NCI-H1105 treated with DMSO at 0.1 percent for 48 hours (cell line): ENCODE data around the gene PCTP.

Source experiments
- DNase-seq: peaks from one replicate; lab custom pipeline; 2025; lab: John Stamatoyannopoulos, UW

PCTP gene

DNA sequence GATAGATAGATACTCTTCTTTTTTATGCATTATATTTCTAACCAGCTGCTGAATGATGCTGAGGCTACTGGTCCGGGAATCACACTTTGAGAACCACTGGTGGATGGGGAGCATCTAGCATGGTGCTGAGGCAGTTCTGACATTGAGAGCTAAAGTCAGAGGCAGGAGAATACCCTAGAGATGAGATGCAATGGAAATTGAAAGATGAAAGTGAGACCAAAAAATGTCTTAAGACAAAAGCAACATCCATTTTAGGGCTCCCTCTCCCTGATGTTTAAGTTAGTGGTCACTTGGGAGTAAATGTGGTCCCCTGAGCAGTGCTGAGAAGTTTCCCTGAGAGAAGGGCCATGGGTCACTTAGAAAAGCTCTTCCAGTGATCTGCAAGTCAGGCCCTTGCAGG lies 6.8 kb downstream of the PCTP start:
- DNase-seq = no peak

DNA sequence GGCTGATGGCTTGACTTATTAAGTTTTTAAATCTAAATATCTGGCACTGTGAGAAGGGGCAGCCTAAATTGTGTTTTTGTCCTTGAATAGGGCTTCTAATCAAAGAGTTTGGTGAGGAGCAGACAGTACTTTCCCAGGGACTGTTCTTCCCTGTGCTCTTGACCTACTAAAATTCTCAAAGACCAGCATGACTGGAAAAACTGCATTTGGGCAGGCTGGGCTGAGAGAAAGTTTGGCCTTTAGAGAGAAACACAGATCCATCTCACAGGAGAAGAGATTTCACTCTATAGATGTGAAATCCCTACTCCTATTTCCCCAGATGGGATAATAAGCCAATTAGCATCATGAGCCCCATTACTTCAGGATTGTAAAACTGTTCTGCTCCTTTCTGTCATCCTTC lies 7.3 kb downstream of the PCTP start:
- DNase-seq = no peak

DNA sequence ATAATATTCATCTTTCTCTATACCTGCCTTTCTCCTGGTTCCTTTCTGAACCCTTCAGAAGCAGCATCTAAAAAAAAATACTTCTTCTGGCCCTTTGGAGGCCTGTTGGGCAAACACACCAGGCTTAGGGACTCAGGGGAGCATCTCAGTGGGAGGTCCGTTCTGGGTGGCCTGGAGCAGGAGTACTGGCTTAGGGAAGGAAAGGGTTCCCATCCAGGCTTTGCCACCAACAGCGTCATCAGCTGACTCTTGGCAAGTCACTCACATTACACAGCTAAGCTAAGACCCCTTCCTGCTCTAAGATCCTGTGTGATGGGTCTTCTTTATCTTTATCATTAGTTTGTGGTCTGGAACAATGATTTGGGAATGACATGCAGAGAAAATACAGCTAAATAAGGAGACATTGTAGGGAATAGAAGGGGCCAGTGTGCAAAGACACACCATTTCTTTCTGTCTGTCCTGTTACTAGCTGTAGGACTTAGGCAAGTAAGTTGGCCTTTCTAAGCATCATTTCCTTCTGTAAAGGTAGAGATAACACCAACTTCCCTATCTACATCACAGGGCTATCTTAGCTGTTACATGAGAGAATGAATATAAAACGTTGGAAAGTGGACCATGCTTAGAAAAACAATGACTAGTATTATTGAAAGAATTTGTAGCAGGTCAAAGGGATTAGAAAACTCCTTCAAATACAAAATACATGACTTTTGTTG lies 9.9 kb downstream of the PCTP start:
- no peak for DNase-seq

DNA sequence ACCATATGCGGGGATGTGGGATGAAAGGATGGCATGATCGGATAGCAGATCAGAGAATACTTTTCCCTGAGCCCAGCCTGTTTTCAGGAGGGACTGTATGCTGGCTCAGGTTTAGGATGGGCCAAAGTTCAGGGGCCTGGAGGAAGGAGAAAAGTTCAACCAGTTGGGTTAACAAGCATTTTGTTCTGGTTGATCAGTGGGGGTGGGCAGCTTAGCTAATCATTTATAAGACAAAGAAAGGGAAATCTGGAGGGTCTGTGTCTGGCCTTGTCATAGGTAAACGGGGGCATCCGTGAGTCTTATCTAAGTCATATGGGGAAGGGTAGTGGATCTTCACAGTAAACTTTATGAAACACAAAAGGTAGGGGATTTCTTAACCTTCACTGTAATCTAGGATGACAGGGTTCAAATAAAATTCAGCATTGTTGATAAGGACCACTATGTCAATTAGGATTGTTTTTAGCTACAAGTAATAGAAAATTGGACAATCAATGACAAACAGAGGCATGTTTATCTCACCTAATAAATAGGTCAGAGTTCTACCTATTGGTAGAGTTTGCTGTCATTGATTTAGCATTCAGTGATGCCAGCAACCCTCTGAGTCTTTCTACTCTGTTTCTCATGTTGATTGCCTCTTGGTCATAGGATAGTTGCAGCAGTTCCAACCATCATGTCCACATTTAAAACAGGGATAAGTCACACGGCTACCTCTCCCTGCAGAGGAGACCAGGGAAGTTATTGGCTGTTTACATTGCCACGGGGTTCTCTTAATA lies 11.4 kb downstream of the PCTP start:
- DNase-seq = no peak

DNA sequence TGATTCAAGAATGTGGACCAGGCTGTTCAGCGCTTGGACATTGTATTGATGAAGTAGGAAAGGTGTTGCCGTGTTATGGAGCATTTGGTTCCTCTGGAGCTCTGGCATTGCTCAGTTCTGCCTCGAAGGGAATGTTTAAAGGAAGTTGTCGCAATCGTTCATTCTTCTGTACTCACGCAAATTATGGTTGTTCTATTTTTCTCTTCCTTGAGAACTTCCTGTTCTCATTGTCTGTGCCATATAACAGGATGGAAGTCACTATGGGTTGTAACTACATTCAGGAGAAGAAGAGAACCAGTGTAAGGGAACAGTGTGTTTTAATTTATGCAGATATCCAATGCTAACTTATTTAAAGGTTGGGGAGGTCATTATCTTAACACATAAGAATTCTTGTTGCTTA lies 13.0 kb downstream of the PCTP start:
- no peak for DNase-seq

DNA sequence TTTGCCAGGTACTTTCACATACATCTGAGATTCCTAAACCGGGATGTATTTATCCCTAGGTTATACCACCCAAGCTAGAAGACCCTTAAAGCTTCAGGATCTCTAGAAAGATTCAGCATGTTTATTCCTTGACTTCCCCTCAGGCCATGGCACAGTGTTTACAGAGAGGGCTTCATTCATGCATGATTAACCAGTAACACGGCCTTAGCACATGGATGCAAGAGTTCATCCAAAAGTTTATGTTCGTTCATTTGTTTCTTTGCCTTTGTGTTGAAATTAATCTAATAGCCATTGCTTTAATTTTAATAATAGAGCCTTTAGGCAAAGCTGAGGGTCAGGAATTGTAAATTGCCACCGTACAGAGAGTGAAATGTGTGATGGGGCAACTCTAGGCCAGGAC lies 13.8 kb downstream of the PCTP start:
- no peak for DNase-seq

DNA sequence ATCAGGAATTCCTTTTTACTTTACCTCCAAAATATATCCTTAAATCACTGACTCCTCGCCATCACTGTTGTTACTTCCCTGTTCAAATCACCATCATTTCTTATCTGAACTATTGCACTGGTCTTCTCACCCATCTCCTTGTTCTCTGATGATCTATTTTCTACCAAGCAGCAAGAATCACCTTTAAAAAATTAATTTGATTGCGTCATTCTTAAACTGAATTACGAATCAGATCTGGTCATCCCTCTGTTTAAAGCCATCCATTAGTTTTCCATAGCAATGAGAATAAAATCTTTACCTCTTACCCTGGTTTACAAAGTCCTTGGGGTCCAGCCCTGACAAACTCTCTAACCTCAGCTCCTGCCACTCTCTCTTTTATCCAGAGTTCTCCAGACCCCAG lies 14.6 kb downstream of the PCTP start:
- DNase-seq = no peak

DNA sequence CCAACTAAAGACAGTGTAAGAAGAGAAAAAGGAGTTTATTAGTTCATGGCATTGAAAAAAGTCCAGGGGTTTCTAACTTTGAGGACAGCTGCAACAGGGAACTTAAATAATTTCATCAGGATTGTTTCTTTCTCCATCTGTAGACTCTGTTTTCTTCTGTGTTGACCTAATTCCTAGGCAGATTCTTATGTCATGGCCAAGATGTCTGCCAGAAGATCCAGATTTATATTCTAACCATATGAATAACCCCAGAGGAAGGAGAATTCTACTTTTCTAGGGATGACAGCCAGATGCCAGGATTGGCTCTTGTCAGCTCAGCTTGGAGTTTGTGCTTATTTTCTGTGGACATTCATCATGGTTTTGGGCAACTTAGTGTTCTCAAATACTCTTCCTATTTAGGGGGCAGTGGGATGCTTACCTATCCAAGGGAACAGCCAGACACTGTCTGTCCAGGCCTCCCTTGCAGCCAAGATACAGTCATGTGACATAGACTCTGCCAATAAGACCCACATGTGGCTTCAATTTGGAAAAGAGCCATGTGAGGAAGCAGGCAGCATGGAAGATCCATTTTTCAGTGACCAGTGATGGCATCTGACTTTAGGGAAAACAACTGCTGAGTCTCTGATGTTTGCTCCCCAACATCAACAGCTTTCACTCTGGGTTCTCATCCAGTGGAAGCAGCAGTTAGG lies 18.2 kb downstream of the PCTP start:
- DNase-seq = no peak

DNA sequence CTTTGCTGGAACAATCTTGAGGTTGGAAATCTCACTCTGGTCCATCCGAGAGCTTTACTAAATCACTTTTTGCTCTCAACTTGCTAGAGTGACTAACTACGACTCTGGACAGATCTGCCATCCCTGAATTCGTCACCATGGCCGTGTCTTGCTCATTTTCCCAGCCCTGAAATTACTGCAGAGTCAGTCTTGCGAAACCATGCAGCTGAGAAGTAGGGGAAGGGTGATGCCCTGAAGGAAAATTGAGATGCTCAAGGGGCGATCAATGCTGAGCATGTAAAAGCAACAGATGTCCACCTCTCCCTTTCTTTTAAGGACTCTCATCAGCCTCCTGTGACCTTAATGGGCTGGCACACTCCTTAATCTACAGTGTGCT lies 18.8 kb downstream of the PCTP start:
- no peak for DNase-seq

DNA sequence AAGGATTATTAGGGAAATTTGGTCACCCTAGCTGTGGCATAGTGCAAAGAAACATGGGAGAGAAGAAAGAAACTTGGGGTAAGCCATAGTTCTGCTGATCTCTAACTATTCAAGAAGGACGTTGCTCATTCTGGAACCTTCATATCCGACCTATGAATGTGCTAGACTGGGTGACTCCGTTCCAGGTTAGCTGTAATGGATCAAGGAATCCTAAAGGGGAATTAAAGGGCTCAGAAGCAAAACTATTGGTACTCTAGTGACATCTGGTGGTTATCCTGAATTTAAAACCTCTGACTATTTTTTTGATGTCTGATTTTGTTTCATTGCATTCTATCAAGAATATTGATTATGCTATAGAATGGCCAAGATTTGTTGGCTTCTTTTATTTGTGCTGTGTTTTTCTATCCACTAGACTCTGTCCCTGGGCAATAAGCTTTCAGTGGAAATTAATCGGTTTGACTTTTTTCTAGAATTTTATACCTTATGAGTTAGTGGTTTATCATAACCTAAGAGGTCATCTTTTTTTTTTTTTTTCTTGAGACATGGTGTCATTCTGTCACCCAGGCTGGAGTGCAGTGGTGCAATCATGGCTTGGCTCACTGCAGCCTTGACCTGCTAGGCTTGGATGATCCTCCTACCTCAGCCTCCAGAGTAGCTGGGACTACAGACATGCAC lies 19.5 kb downstream of the PCTP start:
- peak; percentile 33 for DNase-seq

DNA sequence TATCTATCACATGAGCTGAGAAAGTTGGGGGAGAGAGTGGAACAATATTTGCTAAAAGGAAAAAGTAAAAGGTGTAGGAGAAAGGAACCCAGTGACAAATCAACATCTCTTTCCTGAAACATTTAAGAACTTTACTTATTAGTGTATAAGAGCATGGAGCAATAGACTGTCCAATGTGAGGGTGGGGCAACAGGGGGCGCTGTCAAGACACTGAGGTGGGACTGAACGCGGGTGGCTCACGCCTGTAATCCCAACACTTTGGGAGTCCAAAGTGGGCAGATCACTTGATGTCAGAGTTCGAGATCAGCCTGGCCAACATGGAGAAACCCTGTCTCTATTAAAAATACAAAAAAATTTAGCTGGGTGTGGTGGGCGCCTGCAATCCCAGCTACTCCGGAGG lies 21.2 kb downstream of the PCTP start:
- no peak for DNase-seq

DNA sequence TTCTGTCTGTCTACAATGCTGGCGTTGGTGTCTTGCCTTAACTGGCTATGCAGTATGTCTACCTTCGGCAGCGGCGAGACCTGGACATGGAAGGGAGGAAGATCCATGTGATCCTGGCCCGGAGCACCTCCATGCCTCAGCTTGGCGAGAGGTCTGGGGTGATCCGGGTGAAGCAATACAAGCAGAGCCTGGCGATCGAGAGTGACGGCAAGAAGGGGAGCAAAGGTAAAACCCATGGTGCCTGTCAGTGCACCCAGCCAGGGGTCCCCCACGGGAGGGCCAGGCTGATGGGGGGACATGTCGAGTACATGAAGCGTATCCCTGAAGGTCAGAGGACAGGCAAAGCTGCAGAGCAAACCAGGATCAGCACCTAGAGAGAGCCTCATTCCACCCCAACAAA lies 22.8 kb downstream of the PCTP start:
- no peak for DNase-seq

DNA sequence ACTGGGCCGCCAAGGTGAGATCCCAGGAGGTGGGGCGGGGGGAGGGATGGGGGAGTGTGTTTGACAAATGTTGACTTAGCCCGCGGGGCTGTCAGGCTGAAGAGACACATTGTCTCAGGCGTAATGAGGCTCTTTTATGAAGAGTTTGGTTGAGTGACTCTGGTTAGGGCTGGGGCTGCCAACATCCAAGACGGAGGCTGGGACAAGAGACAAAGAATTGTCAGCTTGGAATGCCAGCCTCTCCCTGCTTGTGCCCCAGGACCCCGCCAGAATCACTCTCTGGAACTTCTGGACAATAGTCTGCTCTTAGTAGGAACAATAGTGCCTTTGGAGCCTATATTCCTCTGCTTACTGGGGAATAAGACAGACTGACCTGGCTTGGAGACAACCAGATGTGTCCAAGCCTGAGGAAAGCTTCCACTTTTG lies 24.0 kb downstream of the PCTP start:
- no peak for DNase-seq

DNA sequence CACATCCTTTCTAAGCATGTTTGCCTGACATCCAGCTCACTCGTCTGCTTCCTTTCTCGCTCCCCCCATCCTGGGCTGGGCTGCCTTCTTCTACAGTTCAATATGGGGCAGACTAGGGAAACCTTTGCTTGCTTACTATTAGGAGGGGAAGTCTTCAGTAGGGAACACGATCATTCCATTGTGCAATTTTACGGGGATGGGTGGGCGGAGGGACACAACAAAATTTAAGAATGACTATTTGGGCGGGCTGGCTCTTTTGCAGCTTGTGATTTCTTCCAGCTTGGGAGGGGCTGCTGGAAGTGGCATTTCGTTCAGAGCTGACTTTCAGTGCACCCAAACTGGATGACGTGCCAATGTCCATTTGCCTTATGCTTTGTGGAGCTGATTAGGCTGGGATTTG lies 25.4 kb downstream of the PCTP start:
- DNase-seq = no peak

DNA sequence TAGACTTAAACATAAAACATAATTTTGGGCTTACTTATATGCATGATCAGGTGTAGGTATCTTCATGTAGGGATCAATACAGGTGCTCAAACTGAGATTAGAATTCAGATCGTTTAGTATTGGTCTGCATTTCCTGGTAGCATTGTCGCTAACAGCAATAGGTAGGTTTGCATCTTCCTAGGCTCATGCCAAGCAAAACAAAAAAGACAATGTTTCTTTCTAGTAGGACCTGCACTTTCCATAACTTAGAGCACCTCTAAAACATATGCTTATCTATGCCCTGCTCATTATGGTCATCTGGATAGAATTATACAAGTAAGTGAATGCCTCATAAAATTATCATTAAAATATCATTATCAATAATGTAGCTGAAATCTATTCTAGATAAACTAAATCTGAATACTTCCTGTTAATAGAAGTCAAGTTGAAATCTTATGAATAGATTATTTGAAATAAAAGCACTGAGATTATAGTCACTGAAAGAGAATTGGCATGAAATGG lies 26.7 kb downstream of the PCTP start:
- DNase-seq = no peak

DNA sequence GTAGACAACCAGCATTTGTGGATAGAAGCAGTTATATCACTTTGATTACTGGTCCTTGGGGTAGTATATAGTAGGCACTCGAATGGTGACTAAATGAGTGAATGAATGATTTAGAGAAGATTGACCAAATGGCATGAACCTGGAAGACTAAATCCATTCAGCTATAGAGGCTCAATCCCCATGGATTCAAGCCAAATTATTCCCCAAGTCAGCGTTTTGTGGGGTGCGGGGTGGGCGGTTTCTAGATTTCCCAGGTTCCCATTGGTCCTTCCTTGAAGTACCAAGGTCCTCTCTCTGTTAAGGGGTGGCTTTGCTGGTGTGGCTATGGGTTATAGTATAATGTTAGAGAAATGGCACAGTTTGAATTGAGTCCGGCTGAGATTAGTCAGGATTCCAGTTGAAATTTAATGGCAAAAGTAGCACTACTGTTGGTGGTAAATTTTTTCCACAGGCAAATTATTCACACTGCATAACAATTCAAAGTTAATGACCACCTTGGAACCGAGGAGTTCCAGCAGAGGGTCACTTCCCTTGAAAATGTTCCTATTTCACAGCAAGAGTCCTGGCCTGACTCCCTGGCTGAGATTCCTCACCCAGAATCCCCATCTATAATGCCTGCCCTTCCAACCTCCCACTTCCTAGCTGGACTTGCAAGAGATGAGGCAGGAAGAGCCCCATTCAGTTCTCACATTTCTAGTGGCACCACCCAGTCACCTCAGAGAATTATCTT lies 27.7 kb downstream of the PCTP start:
- no peak for DNase-seq

DNA sequence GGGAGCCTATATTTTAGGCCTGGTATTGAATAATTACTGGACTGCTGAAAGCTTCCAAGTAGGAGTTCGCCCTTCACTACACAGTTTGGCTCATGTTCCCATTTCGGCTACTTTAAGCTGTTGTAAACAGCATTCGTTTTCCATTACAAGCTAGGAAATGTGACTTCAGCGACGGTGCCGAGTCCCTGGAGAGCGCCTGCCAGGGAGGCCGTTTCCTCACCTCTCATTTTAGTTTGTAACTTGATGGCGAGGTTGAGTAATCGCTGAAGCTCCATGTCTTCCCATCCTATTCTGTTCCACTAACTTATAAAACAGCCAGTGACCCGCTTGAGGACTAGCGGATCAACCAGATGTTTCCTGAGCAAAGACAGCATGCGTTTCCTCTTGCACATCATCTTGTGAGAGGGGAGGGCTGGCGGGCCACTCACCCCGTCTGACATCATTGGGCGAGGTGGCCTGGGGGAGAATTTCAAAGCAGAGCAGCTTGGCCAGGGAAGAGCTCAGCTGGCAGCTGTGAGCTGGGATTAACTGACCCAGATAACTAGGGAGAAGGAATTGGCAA lies 32.9 kb downstream of the PCTP start:
- DNase-seq = no peak

DNA sequence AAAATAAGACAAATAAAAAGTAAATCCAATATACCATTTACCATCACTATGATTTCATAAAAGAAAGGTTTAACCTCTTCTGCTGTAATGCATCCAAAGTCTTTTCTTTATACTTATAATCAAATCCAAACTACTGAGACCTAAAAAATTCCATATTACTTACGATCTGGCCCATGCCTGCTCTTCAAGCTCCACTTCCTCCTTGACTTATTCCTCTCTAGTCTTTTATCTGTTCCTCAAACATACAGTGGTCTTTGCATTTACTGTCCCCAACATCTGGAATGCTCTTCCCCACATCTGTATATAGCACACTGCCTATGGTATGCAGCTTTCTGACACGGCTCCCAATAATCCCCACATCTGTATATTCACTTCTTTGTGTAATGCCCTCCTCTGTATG lies 33.8 kb downstream of the PCTP start:
- DNase-seq = no peak

DNA sequence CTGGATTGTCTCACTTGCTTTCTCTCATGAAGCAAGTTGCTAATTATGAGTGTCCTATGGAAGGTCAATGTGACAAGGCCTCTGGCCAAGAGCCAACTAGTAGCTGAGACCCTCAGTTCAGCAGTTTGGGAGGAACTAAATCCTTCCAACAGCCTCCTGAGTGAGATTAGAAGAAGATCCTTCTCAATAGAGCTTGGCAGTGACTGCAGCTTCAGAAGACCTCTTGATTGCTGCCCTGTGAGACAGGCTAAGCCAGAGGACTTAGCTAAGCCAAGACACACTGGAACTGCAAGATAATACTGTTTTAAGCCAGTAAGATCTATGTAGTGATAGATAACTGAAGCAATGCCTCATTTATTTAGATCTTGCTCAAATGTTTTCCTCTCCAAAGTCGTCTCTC lies 34.3 kb downstream of the PCTP start:
- DNase-seq = no peak

DNA sequence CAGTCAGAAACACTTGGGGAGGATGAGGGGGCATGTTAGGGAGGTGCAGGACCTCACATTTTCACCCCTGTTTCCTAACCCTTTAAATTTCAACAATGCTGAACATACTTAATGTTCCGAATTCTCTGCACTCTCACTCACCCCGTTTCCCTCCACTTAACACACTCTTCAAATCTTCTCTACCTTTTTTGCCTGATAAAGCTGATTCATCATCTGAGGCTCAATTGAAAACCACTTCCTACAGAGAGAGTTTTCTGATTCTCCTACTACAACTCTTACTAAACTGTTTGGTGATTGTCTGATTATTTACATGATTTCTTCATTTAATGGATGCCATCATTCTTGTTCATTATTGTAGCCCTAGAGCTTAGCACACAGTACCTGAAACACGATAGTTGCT lies 42.4 kb downstream of the PCTP start:
- DNase-seq = no peak

DNA sequence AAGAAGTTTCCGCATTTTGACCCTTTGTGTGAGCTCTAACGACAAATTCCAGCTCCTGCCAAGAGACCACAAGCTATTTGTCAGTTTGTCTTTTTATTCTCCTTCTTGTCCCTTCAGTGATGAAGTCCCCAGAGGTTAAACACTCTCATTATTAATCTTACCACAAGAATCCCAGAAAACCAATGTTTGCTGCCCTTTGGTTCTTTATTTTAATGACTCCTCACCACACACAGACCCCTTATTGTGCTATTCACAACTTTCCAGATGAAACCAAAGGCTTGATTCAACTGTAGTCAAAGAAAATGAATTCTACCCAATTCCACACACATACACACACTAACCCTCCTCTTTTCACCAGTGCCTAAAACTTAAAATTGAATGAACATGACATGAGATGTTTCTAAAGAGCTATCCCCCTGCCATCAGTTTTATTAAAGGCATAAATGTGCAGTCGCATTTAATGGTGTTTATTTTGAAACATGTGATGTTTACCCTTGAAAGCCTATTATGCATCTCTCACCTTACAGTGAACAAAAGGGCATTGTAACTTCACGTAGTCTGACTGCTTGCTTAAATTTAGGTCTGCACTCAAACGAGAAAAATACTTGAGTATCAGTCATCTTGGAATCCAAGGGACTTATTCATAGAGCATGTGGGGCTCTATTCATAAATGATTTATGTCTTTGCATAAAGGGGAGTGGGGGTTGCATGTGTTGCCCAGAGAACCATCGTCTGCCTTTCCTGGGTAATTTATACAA lies 44.1 kb downstream of the PCTP start:
- DNase-seq = no peak
